ENCODE results near the gene CDH2. TPM values are rescaled to one million over a fixed set of nuclear protein-coding genes. Genes with fewer than 3 reads are reported as not detected.

Gene CDH2
- total and polyA plus RNA-seq, 10 donors = 0.96 to 40.2 (median 24.6) TPM

GRCh38 chr18:28080876-28081300 lies 96.0 kb downstream of the CDH2 start:
- Histone ChIP-seq H3K36me3 (no peaks in the 10 kb centered on the region), H3K27me3 (replicated peaks in 1 of 7) (no peaks in the 10 kb centered on the region), H3K9me3 (no peaks in the 10 kb centered on the region), H3K27ac (no peak overlapping the region), H3K4me1 (no peaks in the 10 kb centered on the region), H3K4me3 (no peak overlapping the region)
- no peak for TF ChIP-seq POLR2A (IDR thresholded peaks at IDR 0.05)
- TF ChIP-seq CTCF (IDR thresholded peaks at IDR 0.05 in 8 of 11, conservative IDR thresholded peaks at IDR 0.05 in 3 of 11) = no peak
- TF ChIP-seq POLR2AphosphoS5 (IDR thresholded peaks at IDR 0.05) = no peak
- intact Hi-C loops (cut with DNase I; ENCODE audit: low total_unique reads) = no loop called here
- DNase-seq = no peak
- 49 to 73% (median 58%) methylated on average over 1 of the region's 1 CpG for WGBS, 5 donors

GRCh38 chr18:28079883-28080282 lies 97.0 kb downstream of the CDH2 start:
- H3K36me3 ChIP-seq = no peaks in the 10 kb centered on the region
- intact Hi-C loops (cut with DNase I; ENCODE audit: low total_unique reads) = no loop called here
- DNase-seq = no peak
- H3K27me3 ChIP-seq (replicated peaks in 1 of 7) = no peaks in the 10 kb centered on the region
- no peaks in the 10 kb centered on the region for H3K9me3 ChIP-seq
- no peak overlapping the region for H3K27ac ChIP-seq
- H3K4me1 ChIP-seq = no peaks in the 10 kb centered on the region
- no peak overlapping the region for H3K4me3 ChIP-seq
- TF ChIP-seq POLR2AphosphoS5 (IDR thresholded peaks at IDR 0.05) (no peak), POLR2A (IDR thresholded peaks at IDR 0.05) (no peak), CTCF (IDR thresholded peaks at IDR 0.05 in 8 of 11, conservative IDR thresholded peaks at IDR 0.05 in 3 of 11) (no peak)
- WGBS, 5 donors = 67 to 77% (median 71%) methylated on average over 2 of the region's 2 CpGs

- Histone ChIP-seq H3K27ac (no peak overlapping the region), H3K4me1 (no peaks in the 10 kb centered on the region), H3K4me3 (no peak overlapping the region), H3K27me3 (replicated peaks in 1 of 7) (no peaks in the 10 kb centered on the region), H3K36me3 (no peaks in the 10 kb centered on the region), H3K9me3 (no peaks in the 10 kb centered on the region)
- DNase-seq = no peak
- intact Hi-C loops (cut with DNase I; ENCODE audit: low total_unique reads) = no loop called here
- 55 to 70% (median 64%) methylated on average over 2 of the region's 2 CpGs for WGBS, 5 donors
- TF ChIP-seq POLR2A (IDR thresholded peaks at IDR 0.05) (no peak), CTCF (IDR thresholded peaks at IDR 0.05 in 8 of 11, conservative IDR thresholded peaks at IDR 0.05 in 3 of 11) (no peak), POLR2AphosphoS5 (IDR thresholded peaks at IDR 0.05) (no peak)
Measured at GRCh38 chr18:28078849-28079248, 98.1 kb downstream of the CDH2 start.

- Histone ChIP-seq H3K36me3 (no peaks in the 10 kb centered on the region), H3K27ac (no peak overlapping the region), H3K4me1 (no peaks in the 10 kb centered on the region), H3K9me3 (no peaks in the 10 kb centered on the region), H3K27me3 (replicated peaks in 1 of 7) (no peaks in the 10 kb centered on the region), H3K4me3 (no peak overlapping the region)
- intact Hi-C loops (cut with DNase I; ENCODE audit: low total_unique reads) = no loop called here
- no peak for DNase-seq
- TF ChIP-seq POLR2AphosphoS5 (IDR thresholded peaks at IDR 0.05) (no peak), POLR2A (IDR thresholded peaks at IDR 0.05) (no peak), CTCF (IDR thresholded peaks at IDR 0.05 in 8 of 11, conservative IDR thresholded peaks at IDR 0.05 in 3 of 11) (no peak)
- 75 to 89% (median 82%) methylated on average over 4 of the region's 4 CpGs for WGBS, 5 donors
Measured at GRCh38 chr18:28078298-28078697, 98.6 kb downstream of the CDH2 start.
